NCI-H345 (cell line): ENCODE measurements around the gene ATAD3B.
"Not testable (repeated sequence)": the region's sequence is repeated elsewhere in the genome, so short reads cannot be mapped to it uniquely, and the experiment has no call there.

Experiments
- DNase-seq: peaks from one replicate; lab custom pipeline; 2025; lab: John Stamatoyannopoulos, UW

ATAD3B gene

DNA sequence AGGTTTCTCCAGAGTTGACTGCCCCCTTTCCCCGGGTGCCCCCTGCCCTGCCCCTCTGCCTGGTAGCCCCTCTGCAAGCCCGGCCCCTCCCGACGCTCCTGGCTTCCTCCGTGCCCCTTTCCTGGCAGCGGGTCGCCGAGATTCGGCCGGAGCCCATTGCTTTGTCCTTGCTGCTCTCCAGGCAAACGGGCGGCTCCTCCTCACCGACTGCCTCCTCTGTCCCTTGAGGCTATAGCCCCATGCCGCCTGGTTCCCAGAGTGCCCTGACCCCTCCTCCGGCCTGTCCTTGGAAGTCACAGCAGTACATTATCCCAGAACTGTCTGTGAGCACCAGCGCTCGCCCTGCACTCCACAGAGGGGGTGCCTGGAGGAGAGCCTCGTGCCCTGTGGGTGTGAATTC, 42.1 kb downstream of the ATAD3B start:
- not testable (repeated sequence) for DNase-seq

DNA sequence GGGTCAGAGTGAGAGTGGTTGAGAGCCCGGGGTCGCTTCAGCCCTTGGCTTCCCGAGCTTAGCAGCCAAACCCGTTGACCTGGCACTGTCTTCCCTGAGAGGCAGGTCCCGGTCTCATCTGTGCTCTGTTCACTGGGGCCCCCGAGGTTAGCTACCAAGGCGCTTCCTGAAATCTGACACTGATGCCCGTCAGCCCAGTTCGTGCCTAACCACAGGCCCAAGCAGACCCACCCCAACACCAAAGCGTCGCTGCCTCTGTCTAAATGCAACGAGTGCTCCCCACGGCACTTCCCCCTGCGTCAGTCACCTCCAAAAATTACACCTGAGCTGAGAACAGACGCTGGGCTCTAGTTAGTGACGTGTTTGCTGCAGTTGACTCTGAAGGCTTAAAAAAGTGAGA, 42.8 kb downstream of the ATAD3B start:
- not testable (repeated sequence) for DNase-seq

DNA sequence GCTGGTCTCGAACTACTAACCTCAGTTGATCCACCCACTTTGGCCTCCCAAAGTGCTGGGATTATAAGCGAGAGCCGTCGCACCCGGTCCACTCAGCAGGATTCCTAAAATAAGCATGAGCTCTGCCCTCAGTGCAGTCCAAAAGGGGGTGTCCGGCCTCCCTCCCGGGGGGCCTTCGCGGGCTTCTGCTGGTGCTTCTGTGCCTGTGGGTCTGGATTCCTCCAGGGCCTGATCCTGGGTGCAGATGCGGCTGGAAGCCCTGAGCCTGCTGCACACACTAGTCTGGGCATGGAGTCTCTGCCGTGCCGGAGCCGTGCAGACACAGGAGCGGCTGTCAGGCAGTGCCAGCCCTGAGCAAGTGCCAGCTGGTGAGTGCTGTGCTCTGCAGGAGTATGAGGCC, 45.4 kb downstream of the ATAD3B start:
- DNase-seq, result not testable (repeated sequence)

DNA sequence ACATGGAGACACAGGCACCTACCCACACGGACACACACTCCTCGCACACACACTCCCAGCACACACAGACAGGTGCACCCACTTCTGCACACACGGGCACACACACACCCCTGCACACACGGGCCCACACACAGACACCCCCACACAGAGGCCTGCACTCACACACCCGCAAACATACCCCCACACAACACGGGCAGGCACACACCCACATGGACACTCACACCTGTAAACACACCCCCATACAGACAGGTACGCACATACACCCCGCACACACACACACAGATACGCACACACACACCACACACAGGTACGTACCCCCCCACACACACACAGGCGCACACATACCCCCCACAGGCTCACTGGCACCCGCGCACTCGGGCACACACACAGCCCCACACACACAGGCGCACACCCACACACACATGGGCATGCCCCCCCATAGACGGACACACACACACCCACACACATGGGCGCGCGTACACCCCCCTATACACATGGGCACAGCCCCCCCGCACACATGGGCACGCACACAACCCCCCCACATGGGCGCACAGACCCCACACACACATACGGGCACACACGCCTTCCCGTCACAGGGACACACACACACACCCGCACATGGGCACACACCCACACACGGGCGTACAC, 46.5 kb downstream of the ATAD3B start:
- no peak for DNase-seq

DNA sequence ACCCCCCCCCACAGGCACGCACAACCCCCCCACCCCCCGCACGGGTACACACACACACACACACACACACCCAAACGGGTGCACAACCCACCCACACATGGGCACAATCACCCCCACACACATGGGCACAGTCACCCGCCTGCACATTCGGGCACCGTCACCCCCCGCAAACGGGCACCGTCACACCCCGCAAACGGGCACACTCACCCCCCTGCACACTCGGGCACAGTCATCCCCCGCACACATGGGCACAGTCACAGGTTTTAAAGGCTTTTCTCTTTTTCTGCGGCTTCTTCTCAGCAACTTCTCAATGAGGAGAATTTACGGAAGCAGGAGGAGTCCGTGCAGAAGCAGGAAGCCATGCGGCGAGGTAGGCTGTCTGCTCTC, 47.0 kb downstream of the ATAD3B start:
- DNase-seq, result not testable (repeated sequence)

DNA sequence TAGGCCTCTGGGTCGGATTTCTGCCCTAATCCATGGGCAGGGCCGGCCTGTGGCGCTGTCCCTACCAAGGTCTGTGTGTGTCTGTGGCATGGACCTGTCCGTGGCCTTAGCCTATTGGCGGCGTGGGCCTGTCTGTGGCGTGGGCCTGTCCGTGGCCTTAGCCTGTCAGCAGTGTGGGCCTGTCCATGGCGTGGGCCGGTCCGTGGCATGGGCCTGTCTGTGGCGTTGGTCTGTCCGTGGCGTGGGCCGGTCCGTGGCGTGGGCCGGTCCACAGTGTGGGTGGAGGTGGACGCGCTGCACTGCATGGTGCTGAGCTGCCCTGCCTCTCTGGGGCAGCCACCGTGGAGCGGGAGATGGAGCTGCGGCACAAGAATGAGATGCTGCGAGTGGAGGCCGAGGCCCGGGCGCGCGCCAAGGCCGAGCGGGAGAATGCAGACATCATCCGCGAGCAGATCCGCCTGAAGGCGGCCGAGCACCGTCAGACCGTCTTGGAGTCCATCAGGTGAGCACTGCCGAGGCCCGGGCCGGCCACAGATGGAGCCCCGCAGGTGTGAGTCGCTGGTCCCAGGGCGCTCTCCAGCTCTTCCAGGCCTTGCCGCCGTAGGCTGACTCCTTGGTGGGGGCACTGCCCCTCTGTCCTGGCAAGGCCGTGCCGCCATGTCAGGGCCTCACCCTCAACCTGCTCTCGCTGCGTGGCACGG, 48.4 kb downstream of the ATAD3B start:
- not testable (repeated sequence) for DNase-seq

DNA sequence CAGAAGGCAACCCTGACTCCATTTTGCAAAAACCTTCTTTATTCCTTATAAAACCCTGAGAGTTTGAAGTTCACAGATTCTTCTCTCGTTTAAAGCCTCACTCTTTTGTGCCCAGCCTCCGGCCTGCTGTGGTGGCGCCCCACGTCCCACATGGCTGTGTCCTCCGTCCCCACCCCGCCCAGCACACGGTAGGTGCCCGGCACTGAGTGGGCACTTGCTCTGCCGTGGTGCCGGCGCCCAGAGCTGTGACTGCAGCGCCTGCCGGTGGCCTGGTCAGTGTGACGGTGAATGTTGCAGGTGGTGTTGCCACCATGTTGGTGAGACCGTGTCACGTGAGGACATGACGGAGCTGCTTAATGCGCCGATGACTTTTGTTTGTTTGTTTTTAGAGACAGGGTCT, 49.8 kb downstream of the ATAD3B start:
- DNase-seq, result no peak

DNA sequence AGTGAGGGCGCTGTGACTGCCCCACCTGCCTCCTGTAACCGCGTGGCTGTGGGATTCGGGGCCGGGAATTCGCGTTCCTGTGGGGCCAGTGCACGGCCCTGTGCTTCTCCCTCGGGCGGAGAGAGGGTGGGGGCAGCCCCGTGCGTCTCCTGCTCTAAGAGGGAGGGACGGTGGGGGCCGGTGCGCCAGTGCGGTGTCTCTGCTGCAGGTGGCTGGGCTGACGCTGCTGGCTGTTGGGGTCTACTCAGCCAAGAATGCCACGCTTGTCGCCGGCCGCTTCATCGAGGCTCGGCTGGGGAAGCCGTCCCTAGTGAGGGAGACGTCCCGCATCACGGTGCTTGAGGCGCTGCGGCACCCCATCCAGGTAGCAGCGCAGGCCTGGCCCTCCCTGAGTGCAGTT, 51.0 kb downstream of the ATAD3B start:
- DNase-seq, result not testable (repeated sequence)

DNA sequence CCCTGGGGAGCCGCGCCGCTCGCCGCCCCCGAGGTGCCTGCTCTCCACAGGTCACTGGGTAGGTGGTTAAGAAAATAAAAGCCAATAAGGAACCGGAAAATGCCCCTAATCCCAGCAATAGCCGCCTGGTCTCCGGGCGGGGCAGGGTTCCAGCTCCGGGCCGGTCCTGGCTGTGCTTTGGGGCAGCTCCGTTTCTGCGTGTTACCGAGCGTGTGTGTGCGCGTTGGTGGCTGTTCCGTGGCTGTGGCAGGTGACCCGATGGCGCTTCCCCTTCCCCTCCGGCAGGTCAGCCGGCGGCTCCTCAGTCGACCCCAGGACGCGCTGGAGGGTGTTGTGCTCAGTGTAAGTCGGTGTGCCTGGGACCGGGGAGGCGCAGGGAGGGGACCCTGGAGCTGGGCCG, 51.7 kb downstream of the ATAD3B start:
- not testable (repeated sequence) for DNase-seq

DNA sequence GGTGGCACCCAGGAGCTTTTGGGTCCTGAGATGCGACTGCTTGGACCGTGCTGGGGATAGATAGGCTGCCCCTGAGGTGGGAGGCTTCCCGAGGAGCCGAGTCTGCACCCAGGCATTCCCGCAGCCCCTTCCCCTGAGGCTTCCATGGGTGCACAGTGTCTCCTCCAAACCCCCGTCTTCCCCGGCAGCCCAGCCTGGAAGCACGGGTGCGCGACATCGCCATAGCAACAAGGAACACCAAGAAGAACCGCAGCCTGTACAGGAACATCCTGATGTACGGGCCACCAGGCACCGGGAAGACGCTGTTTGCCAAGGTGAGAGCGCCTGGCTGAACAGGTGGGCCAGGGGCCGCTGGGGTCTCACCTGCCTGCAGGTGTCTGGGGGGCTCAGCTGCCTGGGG, 52.1 kb downstream of the ATAD3B start:
- DNase-seq, result not testable (repeated sequence)

DNA sequence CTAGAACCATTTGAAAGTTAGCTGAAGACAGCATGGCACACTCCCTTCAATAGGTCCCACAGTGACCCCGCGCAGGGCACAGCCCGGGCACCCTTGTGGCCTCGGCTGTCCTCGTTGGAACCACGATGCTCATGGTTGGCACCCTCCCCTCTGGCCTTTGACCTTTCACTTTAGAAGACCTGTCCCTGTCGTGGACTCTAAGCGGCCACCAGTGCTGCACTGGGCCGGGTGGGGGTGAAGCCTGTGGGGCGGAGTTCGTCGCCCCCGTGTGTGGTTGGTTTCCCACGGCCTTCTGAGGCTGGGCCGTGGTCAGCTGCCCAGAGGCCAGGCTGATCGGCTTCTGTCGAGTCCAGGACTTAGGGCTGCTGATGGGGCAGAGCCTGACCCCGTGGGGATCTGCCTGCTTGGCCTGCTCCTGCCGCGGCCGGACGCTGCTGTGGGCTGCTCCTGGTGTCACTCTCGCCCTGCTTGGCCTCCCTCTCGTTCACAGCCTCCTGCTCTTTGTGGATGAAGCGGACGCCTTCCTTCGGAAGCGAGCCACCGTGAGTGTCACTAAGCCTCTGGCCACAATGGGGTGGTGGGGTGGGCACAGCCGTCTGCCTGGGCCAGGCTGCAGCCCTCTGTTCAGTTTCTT, 53.3 kb downstream of the ATAD3B start:
- not testable (repeated sequence) for DNase-seq

DNA sequence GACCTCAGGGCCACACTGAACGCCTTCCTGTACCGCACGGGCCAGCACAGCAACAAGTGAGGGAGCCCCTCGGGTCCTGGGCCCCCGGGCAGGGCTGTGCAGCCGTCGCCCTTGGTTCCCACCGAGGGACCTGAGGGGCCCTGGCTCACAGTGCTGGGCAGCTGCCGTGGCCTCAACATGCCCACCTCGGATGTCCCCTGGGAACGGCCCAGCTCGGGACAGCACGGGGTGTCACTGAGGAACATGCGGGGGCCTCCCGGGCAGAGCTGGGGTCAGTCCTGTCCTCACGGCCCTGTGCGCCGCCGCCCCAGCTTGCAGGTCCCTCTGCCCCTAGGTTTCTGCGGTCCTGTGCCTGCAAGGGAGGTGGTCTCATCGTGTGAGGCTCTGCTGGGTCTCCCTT, 54.9 kb downstream of the ATAD3B start:
- DNase-seq, result not testable (repeated sequence)

DNA sequence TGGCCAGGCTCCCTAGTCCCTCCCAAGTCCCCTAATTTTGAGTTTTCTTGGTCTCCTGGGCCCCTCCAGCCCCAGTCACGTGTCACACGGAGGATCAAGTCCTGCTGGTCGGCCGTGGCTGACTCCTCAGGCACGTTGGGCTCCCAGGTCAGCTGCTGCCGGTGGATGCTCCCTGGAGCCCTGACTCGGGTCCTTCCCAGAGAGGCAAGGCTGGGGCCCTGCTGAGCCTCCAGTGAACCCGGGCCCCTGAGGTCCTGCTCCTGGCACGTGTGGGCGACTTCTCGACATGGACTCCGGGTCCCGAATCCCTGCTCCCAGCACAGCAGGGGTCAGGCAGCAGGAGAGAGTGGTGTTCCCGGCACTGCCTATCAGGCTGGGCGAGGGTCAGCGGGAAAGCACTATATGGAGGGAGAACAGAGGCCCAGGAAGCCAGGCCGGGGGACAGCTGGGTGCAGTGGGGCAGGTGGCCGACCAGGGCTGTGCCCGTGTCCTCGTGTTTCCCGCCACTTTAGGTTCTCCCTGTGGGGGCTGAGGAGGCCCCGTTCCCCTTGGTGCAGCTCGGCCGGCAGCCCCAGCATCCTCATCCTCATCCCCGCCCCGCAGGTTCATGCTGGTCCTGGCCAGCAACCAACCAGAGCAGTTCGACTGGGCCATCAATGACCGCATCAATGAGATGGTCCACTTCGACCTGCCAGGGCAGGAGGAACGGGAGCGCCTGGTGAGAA, 55.7 kb downstream of the ATAD3B start:
- no peak for DNase-seq

DNA sequence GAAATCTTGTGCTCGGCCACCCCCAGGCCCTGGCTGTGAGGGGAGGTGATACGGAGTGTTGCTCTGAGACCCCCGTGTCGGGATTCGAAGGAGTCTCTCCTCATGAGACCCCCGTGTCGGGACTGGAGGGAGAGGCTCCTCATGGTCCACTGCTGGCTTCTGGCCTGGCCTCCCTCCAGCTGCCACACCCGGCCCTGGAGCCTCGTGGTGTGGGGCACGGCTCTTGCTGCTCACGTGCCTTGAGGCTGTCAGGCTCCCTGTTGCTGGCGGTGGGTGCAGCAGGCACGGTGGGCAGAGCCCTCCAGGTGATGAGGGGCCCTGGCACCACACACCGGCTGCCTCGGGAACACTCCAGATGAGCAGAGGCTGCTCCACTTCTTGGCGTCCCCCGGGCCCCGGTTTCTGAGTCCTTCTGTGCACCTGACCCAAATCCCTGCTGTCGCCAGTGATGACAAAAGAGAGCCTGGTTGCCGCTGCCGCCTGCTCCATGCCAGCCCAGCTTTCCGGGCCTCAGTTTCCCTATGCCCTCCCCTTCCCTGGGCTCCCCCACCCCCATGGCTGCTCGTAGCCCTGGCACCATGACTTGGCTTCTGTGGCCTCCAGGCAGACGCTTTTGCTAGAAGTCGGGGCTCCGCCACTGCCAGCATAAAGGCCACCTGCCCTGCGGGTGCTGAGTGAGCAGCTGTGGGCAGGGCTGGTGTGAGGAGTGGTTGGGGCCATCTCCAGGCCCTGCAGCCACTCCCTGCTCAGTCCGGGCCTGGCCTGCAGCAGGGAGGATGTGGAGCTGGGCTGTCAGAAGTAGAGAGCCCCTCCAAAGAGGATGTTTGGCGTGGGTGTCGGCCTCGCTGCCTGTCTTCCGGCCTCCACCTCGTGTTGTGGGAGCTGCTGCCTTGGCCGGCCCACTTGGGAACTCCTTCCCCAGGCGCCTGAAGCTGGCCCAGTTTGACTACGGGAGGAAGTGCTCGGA, 57.0 kb downstream of the ATAD3B start:
- DNase-seq, result no peak

DNA sequence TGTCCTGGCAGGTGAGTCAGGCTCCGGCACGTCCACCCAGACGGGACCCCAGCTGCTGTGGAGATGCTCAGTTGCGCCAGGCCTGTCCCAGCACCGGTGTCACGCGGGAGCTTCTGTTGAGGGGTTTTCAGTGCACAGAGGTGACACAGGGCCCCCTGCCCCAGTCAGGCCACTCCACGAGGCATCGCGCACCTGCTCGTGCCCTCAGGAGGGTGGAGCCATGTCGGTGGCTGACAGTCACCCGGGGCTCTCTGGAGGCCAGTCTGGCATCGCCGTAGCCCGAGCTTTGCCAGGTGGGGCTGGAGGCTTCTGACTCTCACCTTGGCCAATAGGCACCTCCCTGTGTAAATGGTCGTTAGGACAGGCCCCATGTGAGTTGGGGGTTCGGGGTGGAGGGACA, 57.8 kb downstream of the ATAD3B start:
- no peak for DNase-seq

DNA sequence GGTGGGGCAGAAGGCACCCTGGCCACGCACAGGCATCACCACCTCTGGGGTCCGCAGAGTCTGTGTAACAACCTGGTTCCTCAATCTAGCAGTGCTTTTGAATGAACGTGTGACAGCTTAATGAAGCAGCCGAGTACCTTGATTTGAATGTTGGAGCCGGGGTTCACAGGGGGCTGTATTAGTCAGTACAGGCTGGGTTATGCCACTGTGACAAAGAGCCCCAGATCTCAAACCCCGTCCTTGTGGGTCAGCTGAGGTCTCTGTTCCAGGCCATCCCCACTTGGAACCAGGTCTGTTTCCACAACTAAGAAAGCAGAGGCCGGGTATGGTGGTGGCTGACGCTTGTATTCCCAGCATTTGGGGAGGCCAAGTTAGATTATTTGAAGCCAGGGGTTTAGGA, 58.4 kb downstream of the ATAD3B start:
- DNase-seq, result no peak

DNA sequence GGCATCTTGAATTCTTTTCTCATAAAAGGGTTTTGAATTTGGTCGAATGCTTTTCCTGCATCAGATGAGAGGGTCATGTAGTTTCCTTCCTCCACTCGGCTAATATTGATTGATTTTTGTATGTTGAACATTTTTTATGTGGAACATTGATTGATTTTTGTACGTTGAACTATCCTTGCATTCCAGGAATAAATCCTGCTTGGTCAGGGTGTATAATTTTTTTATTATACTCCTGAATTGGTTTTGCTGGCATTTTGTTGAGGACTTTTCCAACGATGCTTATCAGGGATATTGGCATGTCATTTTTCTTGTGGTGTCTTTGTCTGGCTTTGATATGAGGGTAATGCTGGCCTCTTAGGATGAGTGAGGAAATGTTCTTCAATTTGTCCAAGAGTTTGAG, 60.4 kb downstream of the ATAD3B start:
- no peak for DNase-seq

DNA sequence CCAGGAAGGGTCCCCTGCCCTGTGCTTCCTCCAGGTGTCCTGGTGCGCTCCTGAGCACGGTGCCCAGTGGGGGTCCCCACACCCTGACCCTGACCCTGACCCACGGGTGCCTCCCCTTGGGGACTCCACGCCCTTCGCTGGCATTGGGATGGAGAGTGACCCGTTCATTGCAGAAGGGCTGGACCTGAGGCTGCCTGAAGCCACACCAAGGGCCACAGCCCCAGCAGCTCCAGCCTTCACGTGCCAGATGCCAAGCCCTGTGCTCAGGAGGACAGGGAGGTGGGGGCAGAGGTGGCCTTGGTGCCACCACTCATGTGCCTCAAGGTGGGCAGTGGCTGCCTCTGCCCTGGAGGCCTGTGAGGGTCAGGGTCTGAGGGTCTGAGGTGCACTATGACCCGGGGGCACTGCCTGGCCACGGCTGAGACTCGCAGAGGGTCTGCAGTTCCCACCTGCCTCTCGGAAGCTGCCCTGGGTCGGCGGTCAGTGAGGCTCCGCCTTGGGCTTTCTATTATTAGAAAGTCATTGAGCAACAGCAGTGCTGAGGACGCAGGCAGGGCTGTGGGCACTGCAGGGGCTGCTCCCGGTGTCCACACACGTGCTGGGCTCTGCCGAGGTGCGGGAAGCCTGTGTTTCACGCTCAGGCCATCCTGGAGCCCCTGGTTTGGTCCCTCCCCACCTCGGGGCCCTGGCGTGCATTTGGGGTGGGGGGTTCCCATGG, 61.8 kb downstream of the ATAD3B start:
- DNase-seq, result not testable (repeated sequence)

DNA sequence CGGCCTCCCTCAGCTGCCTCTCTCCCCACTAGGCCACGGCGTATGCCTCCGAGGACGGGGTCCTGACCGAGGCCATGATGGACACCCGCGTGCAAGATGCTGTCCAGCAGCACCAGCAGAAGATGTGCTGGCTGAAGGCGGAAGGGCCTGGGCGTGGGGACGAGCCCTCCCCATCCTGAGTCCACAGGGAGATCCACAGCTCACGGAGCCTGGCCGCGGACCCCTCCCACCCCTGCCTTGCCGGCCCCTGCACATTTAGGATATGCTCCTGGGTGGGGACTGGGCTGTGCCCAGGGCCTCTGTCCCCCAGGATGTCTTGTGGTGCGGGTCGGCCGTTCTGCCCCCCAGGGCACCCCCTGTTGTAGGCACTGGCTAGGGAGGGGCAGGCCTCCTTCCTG, 62.3 kb downstream of the ATAD3B start:
- DNase-seq, result not testable (repeated sequence)

DNA sequence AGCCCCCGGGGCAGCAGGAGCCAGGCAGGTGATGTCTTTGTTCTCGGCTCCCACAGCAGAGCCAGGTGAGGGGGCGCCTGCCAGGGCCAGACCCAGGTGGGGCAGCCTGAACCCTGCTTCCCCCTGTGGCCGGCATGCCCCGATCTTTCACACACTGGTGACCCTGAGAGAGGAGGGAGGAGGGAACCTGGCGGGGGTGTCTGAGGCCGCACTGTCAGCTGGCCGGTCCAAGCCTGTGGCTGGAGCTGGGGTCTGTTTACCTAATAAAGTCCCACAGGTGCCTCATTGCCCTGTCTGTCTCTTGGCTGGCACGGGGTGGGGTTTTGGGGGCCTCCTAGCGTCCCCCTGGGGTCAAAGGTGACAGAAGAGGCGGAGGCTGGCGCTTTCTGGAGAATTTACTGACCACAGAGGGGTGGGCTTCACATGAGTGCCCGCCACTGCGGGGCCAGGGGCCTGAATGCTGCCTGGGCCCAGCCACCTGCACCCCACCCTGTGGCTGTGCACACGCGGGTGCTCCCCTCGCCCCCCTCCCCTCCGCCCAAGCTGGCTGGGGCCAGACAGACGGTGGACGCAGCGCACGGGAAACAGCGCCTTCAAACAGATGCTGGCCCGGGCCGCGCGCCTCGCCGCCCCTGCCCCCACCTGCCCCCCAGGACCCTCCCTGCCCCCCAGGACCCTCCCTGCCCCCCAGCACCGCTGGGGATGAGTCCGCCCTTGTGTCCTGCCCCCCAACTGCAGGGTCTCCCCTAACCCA, 63.0 kb downstream of the ATAD3B start:
- no peak for DNase-seq
